ENCODE data around the gene MZT2A. TPM values are rescaled to one million over a fixed set of nuclear protein-coding genes. Genes with fewer than 3 reads are reported as not detected.
"Not testable (repeated sequence)": the region's sequence is repeated elsewhere in the genome, so short reads cannot be mapped to it uniquely, and the experiment has no call there.

MZT2A gene
- total RNA-seq, 1 donor from 2014 or later, result 370 TPM

GRCh38 chr2:131521961-131522781 lies 30.0 kb upstream of the MZT2A start:
- DNase-seq, result peak; percentile 78
- ATAC-seq, result peak; percentile 93
- intact Hi-C loops (cut with micrococcal nuclease), result no loop called here

DNA sequence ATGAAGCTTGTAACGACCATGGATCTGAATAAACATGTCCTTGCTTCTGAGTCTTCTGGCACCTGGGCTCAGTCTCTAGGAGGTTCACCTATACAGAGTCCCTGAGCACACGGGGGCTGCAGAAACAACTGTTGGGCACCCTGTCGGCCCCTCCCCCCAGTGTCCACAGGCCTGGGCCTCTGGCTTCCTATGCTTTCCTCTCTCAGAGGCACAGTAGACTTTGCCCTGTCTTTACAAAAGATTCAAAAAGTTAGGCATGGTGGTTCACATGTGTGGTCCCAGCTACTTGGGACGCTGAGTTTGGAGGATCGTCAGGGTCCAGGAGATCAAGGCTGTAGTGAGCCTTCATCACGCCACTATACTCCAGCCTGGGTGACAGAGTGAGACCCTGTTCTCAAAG lies 29.3 kb upstream of the MZT2A start:
- DNase-seq; ATAC-seq; intact Hi-C loops (cut with micrococcal nuclease): not testable (repeated sequence)

DNA sequence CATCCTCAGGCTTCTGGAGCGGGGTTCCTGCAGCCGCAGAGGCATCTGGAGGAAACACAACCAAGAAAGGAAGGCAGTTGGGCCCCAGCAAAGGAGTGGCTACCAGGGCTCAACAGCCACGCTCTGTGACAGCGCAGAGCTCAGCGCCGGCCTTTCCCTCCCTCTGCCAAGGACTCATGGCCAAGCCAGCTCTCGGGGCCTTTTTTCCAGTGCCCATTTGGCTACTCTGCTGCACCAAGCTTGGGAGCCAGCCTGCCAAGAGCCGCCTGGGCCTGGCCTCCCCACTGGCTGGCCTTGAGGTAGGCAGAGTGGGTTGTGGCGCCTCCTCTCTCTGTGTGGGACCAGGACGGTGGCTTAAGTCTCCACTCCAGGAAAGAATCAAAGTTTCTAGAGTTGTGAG lies 28.3 kb upstream of the MZT2A start:
- ATAC-seq (no peak), DNase-seq (no peak)
- intact Hi-C loops (cut with micrococcal nuclease), result no loop called here

GRCh38 chr2:131519871-131520470 lies 27.8 kb upstream of the MZT2A start:
- ATAC-seq; DNase-seq; intact Hi-C loops (cut with micrococcal nuclease): not testable (repeated sequence)

DNA sequence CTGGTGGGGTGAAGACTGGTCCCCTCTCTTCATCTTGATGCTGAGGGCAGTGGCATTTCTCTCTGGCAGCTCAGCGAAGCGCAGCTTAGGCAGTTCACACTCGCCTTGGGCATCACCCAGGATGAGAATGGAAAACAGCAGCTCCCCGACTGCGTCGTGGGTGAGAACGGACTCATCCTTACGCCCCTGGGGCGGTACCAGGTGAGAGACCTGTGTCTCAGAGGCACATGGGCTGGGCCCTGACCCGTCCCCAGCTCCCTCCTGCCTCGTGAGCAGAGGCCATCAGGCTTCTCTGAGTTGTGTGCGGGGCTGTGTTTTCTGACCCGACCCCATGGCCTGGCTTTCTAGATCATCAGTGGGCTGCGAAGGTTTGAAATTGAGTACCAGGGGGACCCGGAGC lies 27.3 kb upstream of the MZT2A start:
- DNase-seq (no peak), ATAC-seq (no peak)
- intact Hi-C loops (cut with micrococcal nuclease), result no loop called here

- DNase-seq; ATAC-seq; intact Hi-C loops (cut with micrococcal nuclease): not testable (repeated sequence)
Measured at GRCh38 chr2:131518531-131518930, 26.3 kb upstream of the MZT2A start.

DNA sequence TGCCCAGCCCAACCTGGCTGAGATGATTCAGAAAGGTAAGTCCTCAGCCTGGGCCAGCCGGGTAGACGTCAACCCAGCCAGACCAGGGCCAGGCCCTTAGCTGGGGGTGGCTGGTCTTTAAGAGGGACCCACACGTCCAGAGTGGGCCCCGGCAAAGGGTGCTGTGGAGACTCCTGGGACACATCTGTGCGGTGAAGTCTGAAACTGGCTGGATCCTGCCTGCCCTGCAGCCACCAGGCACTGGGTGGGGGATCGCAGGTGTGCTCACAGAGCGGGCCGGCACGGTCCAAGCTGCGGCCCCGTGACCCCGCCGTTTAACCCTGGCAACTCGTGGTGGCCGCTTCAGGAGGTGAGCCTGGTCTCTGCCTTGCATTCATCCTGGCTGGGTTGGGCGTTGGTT lies 25.7 kb upstream of the MZT2A start:
- ATAC-seq; intact Hi-C loops (cut with micrococcal nuclease); DNase-seq: not testable (repeated sequence)

DNA sequence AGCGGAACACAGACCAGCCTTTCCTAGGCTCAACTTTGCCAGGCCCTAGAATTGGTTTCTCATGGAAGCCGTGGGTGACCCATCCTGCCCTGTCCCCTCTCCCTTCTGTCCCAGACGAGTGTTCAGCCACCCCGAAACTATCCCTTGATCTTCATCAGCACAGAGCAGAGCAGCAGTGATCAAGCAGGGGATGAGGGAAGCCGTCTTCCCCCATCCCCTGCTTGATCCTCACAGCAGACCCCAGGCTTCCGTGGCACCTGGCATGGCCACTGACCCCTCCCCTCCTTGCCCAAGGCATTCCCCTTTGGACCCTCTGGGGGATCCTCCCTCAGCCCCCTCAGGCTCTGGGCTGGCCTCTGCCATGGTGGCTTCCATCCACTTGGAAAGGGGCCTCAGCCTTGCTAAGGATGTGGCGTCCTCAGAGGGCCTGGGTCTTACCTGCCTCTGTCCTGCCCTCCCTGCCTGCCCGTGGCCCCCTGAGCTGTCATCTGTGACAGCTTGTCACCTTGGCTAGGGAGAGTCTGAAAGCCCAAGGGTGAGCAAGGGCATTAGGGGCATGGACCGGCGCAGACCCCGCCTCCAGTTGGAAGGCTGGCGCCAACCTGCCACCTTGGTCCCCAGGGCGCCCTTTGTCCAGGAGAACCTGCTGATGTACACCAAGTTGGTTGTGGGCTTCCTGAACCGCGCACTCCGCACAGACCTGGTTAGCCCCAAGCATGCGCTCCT lies 25.1 kb upstream of the MZT2A start:
- ATAC-seq (no peak), DNase-seq (no peak)
- intact Hi-C loops (cut with micrococcal nuclease), result no loop called here

GRCh38 chr2:131516621-131517020 lies 24.4 kb upstream of the MZT2A start:
- ATAC-seq (peak; percentile 84), DNase-seq (peak; percentile 82)
- intact Hi-C loops (cut with micrococcal nuclease), result not testable (repeated sequence)

GRCh38 chr2:131516011-131516410 lies 23.8 kb upstream of the MZT2A start:
- intact Hi-C loops (cut with micrococcal nuclease), result no loop called here
- no peak for ATAC-seq
- no peak for DNase-seq

DNA sequence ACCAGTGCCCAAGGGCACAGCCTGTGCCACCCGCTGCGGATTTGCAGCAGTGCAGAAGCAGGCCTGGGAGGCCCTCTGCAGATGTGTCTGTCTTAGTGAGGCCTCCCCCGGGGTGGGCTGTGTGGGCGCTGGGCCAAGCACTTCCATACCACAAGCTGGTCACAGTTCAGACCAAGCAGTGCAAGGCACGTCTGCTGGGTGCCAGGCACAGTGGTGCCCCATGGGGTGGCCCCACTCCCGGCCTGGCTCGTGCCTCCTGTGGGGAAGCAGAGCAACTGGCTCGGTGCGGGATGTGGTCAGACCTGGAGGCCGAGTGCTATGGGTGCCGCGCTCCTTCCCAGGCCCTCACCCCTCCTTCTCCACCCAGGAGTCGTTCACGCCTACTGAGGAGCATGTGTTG lies 23.0 kb upstream of the MZT2A start:
- DNase-seq; intact Hi-C loops (cut with micrococcal nuclease); ATAC-seq: not testable (repeated sequence)

GRCh38 chr2:131514408-131515166 lies 22.4 kb upstream of the MZT2A start:
- intact Hi-C loops (cut with micrococcal nuclease); DNase-seq; ATAC-seq: not testable (repeated sequence)

- ATAC-seq, result peak; percentile 51
- intact Hi-C loops (cut with micrococcal nuclease); DNase-seq: not testable (repeated sequence)
Measured at GRCh38 chr2:131511969-131512870, 20.0 kb upstream of the MZT2A start.

DNA sequence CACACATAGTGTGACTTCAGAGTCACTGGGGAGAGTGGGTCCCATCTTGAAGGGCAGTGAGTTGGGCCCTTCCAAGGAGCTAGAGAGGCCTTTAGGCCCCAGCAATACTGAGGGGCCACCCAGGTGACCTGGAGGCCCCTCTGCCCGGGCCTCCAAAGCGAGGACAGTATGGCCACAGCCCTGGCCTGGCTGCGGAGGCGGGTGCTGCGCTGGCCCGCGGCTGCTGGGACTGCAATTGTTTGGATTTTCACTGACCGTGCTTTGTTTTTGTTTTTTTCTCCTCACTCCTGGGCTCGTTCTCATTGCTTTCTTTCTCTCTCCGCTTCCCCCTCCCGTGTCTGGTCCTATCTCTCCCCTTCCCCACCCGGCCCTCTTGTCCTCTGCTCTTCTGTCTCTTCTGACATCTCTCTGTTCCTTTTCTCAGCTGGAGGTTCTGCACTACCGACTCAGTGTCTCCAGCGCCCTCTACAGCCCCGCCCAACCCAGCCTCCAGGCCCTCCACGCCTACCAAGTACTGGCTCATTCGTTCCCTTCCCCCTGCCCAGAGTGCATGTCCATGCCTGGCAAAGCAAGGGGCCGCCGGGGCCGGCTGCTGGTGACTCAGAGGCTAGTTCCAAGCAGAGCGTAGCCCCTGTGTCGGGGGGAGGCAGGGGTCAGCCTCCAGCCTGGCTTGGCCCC lies 19.2 kb upstream of the MZT2A start:
- intact Hi-C loops (cut with micrococcal nuclease); DNase-seq: not testable (repeated sequence)
- ATAC-seq, result peak; percentile 44

- DNase-seq, result no peak
- intact Hi-C loops (cut with micrococcal nuclease), result no loop called here
- no peak for ATAC-seq
Measured at GRCh38 chr2:131509615-131510014, 17.4 kb upstream of the MZT2A start.

GRCh38 chr2:131504082-131504750 lies 12.0 kb upstream of the MZT2A start:
- ATAC-seq; DNase-seq; intact Hi-C loops (cut with micrococcal nuclease): not testable (repeated sequence)

- DNase-seq; intact Hi-C loops (cut with micrococcal nuclease); ATAC-seq: not testable (repeated sequence)
Measured at GRCh38 chr2:131503587-131503986, 11.4 kb upstream of the MZT2A start.
